Astrocyte of the cerebellum (primary cell): ENCODE data around the gene CFAP410.
A peak's percentile ranks its signal among the peaks of the same experiment; 100 is the strongest.

Experiments used
- DNase-seq: peaks from one replicate; pipeline ENCODE4 v3.0.0-alpha.2; 2011; ENCODE audit warnings: low read depth
- H3K4me3 ChIP-seq: 2 replicates; pipeline ENCODE4 v1.5.1; 2011; ENCODE audit warnings: mild to moderate bottlenecking, low read depth, low read length, moderate library complexity
- CTCF ChIP-seq: IDR thresholded peaks from 2 replicates; pipeline ENCODE4 v1.5.1; 2012; ENCODE audit warnings: low read length, low read depth, moderate library complexity, mild to moderate bottlenecking; ENCODE audit errors: missing control alignments
- in situ Hi-C: cut with HindIII; loops from 2 replicates; pipeline ENCODE4 v1.10.0; 2017; ENCODE audit warnings: low sequenced_read_pairs

CFAP410 gene

GRCh38 chr21:44300262-44300959 lies 38.8 kb downstream of the CFAP410 start:
- in situ Hi-C loops = no loop called here
- no peak for TF ChIP-seq CTCF
- peak overlapping the region; percentile 71 for H3K4me3 ChIP-seq
- no peak for DNase-seq

- no peak for DNase-seq
- TF ChIP-seq CTCF = no peak
- peak within 1 kb of the TSS; percentile 71 for H3K4me3 ChIP-seq
- in situ Hi-C loops = no loop called here
These were observed 39.5 kb downstream of the CFAP410 start, which contains the start of gene PFKL for GRCh38 chr21:44299458-44300261. TSS of gene PFKL (plus strand) at chr21:44300053. CDS start at chr21:44300106, 53 bp downstream.

DNA sequence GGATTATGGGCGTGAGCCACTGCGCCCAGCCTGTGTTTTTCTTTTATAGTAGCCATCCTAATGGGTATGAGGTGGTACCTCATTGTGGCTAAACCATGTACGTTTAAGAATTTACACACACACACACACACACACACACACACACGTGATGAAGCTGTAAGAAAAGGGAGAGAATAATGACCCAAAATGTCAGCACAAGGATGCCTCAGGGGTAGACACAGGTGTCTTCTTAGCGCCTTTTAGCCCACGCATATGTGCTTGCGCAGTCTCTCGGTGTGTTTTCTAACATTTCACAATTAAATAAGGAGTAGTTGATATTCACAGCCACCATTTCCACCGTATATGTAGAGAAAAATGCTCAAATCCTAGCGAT lies 40.1 kb downstream of the CFAP410 start:
- peak overlapping the region; percentile 71 for H3K4me3 ChIP-seq
- in situ Hi-C loops = no loop called here
- TF ChIP-seq CTCF = no peak

DNA sequence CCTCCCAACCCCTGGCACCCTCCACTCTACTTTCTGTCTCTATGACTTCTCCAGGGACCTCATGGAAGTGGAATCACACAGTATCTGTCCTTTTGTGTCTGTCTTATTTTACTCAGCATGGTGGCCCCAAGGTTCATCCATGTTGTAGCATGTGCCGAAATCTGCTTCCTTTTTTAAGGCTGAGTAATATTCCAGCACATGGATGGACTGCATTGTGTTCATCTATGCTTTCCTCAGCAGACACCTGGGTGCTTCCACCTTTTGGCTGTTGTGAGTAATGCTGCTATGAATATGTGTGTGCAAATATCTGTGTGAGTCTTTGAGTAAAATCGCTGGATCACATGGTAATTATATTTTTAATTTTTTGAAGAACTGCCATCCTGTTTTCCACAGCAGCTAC lies 40.9 kb downstream of the CFAP410 start:
- no peak overlapping the region for H3K4me3 ChIP-seq
- in situ Hi-C loops = no loop called here
- no peak for DNase-seq
- peak; percentile 31 for TF ChIP-seq CTCF

More for the DNA sequence above, 40.1 kb downstream of the CFAP410 start:
- DNase-seq = no peak

DNA sequence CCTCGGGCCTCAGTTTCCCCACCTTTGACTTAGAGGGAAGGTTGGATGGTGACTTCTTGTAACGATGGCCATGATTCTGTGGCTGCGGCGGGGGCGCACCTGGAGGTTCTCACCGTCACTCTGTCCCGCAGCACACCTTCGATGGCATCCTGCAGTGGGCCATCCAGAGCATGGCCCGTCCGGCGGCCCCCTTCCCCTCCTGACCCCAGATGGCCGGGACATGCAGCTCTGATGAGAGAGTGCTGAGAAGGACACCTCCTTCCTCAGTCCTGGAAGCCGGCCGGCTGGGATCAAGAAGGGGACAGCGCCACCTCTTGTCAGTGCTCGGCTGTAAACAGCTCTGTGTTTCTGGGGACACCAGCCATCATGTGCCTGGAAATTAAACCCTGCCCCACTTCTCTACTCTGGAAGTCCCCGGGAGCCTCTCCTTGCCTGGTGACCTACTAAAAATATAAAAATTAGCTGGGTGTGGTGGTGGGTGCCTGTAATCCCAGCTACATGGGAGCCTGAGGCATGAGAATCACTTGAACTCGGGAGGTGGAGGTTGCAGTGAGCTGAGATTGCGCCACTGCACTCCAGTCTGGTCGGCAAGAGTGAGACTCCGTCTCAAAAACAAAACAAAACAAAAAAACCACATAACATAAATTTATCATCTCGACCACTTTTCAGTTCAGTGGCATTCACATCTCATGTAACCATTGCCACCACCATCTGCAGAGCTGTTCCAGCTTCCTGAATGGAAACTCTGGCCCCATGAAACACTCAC lies 41.5 kb downstream of the CFAP410 start:
- DNase-seq = peak; percentile 49
- TF ChIP-seq CTCF = peak; percentile 76
- in situ Hi-C loops = no loop called here
- no peak overlapping the region for H3K4me3 ChIP-seq

DNA sequence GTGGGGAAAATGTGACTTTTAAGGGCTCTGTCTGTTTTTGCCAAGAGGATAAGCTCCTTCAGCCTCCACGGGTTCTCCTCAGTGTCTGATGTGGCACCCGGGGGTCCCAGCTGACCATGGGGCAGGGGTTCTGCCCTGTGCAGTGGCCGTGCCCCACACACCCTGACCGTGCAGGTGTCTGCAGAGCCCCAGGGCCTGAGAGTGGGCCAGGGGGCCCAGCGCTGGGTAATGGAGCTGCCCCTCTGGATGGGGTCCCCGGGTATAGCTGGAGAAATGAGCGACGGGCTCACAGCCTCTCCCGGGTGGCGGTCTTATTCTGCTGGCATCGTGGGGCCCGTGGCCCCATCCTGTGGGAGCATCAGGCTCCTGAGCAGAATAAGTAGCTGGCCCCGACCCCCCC lies 42.3 kb downstream of the CFAP410 start:
- H3K4me3 ChIP-seq = no peak overlapping the region
- no peak for TF ChIP-seq CTCF
- in situ Hi-C loops = no loop called here
- no peak for DNase-seq
